HepG2 (cell line): ENCODE data around the gene ZNF740. TPM values are rescaled to one million over a fixed set of nuclear protein-coding genes. Genes with fewer than 3 reads are reported as not detected.

ENCODE experiments used
- BRCA1 ChIP-seq: sonication (generic); formaldehyde crosslinking; IDR thresholded peaks from 2 replicates; pipeline ENCODE4 v1.4.0; 2020; ENCODE audit warnings: missing genetic modification reagents
- CBX5 ChIP-seq: sonication (generic); formaldehyde crosslinking; IDR thresholded peaks from 2 replicates; pipeline ENCODE4 v1.4.0; 2020; ENCODE audit warnings: missing genetic modification reagents, borderline replicate concordance
- ELF3 ChIP-seq: IDR thresholded peaks from 2 replicates; pipeline ENCODE4 v1.6.1; 2016; ENCODE audit warnings: missing genetic modification reagents, missing compliant biosample characterization
- FUBP1 ChIP-seq: sonication (generic); formaldehyde crosslinking; IDR thresholded peaks from 2 replicates; pipeline ENCODE4 v1.5.1; 2020; ENCODE audit warnings: missing genetic modification reagents, mild to moderate bottlenecking, borderline replicate concordance
- GABPA ChIP-seq, 2 experiments: IDR thresholded peaks; 2 replicates each; pipeline ENCODE4 v1.6.1; 2011 to 2016; ENCODE audit warnings: low read depth in 2 of 2, low read length in 1 of 2, missing biosample characterization in 1 of 2, missing genetic modification characterization in 1 of 2
- GTF3A ChIP-seq: sonication (generic); formaldehyde crosslinking; conservative IDR thresholded peaks from 2 replicates; pipeline ENCODE4 v1.4.0; 2020; ENCODE audit warnings: mild to moderate bottlenecking, missing genetic modification reagents
- IKZF5 ChIP-seq: IDR thresholded peaks from 2 replicates; pipeline ENCODE4 v1.6.1; 2018; ENCODE audit warnings: missing genetic modification reagents, mild to moderate bottlenecking, missing compliant biosample characterization
- IRF2 ChIP-seq: IDR thresholded peaks from 2 replicates; pipeline ENCODE4 v1.6.1; 2018; ENCODE audit warnings: missing genetic modification reagents, missing compliant biosample characterization
- MAX ChIP-seq: IDR thresholded peaks from 2 replicates; pipeline ENCODE4 v1.6.1; 2012; ENCODE audit warnings: inconsistent platforms
- NCOA2 ChIP-seq: sonication (generic); formaldehyde crosslinking; IDR thresholded peaks from 2 replicates; pipeline ENCODE4 v1.8.0; 2022; ENCODE audit warnings: inconsistent platforms
- RFX1 ChIP-seq: fragments of 450-650 bp; IDR thresholded peaks from 2 replicates; pipeline ENCODE4 v1.6.1; 2017
- SNAPC2 ChIP-seq: sonication (generic); formaldehyde crosslinking; IDR thresholded peaks from 2 replicates; pipeline ENCODE4 v1.8.1; 2022; ENCODE audit warnings: mild to moderate bottlenecking, missing genetic modification reagents
- TCF7L2 ChIP-seq: IDR thresholded peaks from 2 replicates; pipeline ENCODE4 v1.6.1; 2011; ENCODE audit warnings: mild to moderate bottlenecking, low read depth, low read length, moderate library complexity
- UBTF ChIP-seq: sonication (generic); formaldehyde crosslinking; IDR thresholded peaks from 2 replicates; pipeline ENCODE4 v1.4.0; 2020; ENCODE audit warnings: mild to moderate bottlenecking, missing genetic modification reagents
- ZBTB33 ChIP-seq: sonication (generic); formaldehyde crosslinking; IDR thresholded peaks from 2 replicates; pipeline ENCODE4 v1.4.0; 2020; ENCODE audit warnings: missing genetic modification reagents
- ZFX ChIP-seq: sonication (generic); formaldehyde crosslinking; IDR thresholded peaks from 2 replicates; pipeline ENCODE4 v1.4.0; 2020; ENCODE audit warnings: mild to moderate bottlenecking, low read depth, missing genetic modification reagents, moderate library complexity
- ZNF20 ChIP-seq: sonication (generic); formaldehyde crosslinking; IDR thresholded peaks from 2 replicates; pipeline ENCODE4 v1.4.0; 2020; ENCODE audit warnings: mild to moderate bottlenecking, moderate library complexity, missing genetic modification reagents
- ZNF280B ChIP-seq: sonication (generic); formaldehyde crosslinking; IDR thresholded peaks from 2 replicates; pipeline ENCODE4 v1.5.0; 2020; ENCODE audit warnings: missing genetic modification reagents, mild to moderate bottlenecking, borderline replicate concordance
- ZNF431 ChIP-seq: sonication (generic); formaldehyde crosslinking; IDR thresholded peaks from 2 replicates; pipeline ENCODE4 v1.9.0; 2022; ENCODE audit warnings: missing genetic modification reagents, low read depth, mild to moderate bottlenecking, borderline replicate concordance
- ZNF768 ChIP-seq: sonication (generic); formaldehyde crosslinking; IDR thresholded peaks from 2 replicates; pipeline ENCODE4 v1.4.0; 2020; ENCODE audit warnings: missing genetic modification reagents
- polyA plus RNA-seq, 8 experiments: library from polyadenylated mRNA; depleted of rRNA in 3 of 8; stranded (reverse) in 7 of 8; unstranded in 1 of 8; fragments of >200 nt; fragmentation: Illumina TruSeq in 4 of 8; extraction: Trizol in 4 of 8; gene quantifications; 2 replicates each; pipeline versions ENCODE4 v1.2.1 to v1.2.3, GENCODE V29; 2011 to 2016; ENCODE audit warnings: low read depth in 4 of 8, missing spikeins in 1 of 8, mixed read lengths in 1 of 8; ENCODE audit not compliant: insufficient read depth in 1 of 8
- total RNA-seq, 5 experiments: library from RNA; depleted of rRNA; stranded (reverse); fragments of >200 nt; fragmentation: Illumina TruSeq; extraction: Trizol; gene quantifications; 2 replicates each; pipeline ENCODE4 v1.2.3, GENCODE V29; 2016; ENCODE audit warnings: low read depth in 1 of 5

Gene ZNF740
- total and polyA plus RNA-seq, 2 of the 13 experiments (the other 11 are each of a cell fraction or from before 2014, with no cell fraction given) = 16.9 to 19.0 TPM

- no peak for TF ChIP-seq GABPA (IDR thresholded peaks at IDR 0.05; ENCODE audit: low read depth, low read length)
- TF ChIP-seq GABPA (CRISPR knock-in tag; IDR thresholded peaks at IDR 0.05; ENCODE audit: low read depth) = no peak
- peak; percentile 87 for TF ChIP-seq ZNF768
- TF ChIP-seq ZNF431 = no peak
- TF ChIP-seq GTF3A (CRISPR knock-in tag) = 0 out of 2 replicates have a peak, but pooled peaks have one; percentile 40
- no peak for TF ChIP-seq BRCA1 (CRISPR knock-in tag)
- TF ChIP-seq ELF3 (CRISPR knock-in tag) = peak; percentile 46; the same call in 1 of the 2 replicates
- peak; percentile 72 for TF ChIP-seq ZBTB33
- peak; percentile 45 for TF ChIP-seq ZFX (CRISPR knock-in tag)
- TF ChIP-seq SNAPC2 (CRISPR knock-in tag) = no peak
- TF ChIP-seq MAX = peak; percentile 42; the same call in 1 of the 2 replicates
- 0 out of 2 replicates have a peak, but pooled peaks have one; percentile 21 for TF ChIP-seq NCOA2 (CRISPR knock-in tag)
- no peak for TF ChIP-seq ZNF20 (CRISPR knock-in tag)
- TF ChIP-seq UBTF (CRISPR knock-in tag) = 0 out of 2 replicates have a peak, but pooled peaks have one; percentile 40
- peak; percentile 36; the same call in 1 of the 2 replicates for TF ChIP-seq IKZF5
- TF ChIP-seq CBX5 (CRISPR knock-in tag) = peak; percentile 68; the same call in 1 of the 2 replicates
- no peak for TF ChIP-seq RFX1
- TF ChIP-seq IRF2 (CRISPR knock-in tag) = peak; percentile 56; the same call in 1 of the 2 replicates
- no peak for TF ChIP-seq FUBP1
- TF ChIP-seq ZNF280B (CRISPR knock-in tag) = no peak
- TF ChIP-seq TCF7L2 = no peak
Measured at GRCh38 chr12:53159195-53159839, 21.2 kb upstream of the ZNF740 start (continued).
